Endodermal cell (in vitro differentiated cells): Measurements from ENCODE around the gene CSDE1. TPM values are rescaled to one million over a fixed set of nuclear protein-coding genes. Genes with fewer than 3 reads are reported as not detected.

ENCODE experiments used
- DNase-seq: peaks from one replicate; pipeline ENCODE4 v3.0.0-alpha.2; 2017
- H3K27ac ChIP-seq: 2 replicates; pipeline ENCODE4 v1.5.1; 2013; ENCODE audit warnings: mild to moderate bottlenecking, low read depth, low read length, moderate library complexity
- H3K27me3 ChIP-seq: 2 replicates; pipeline ENCODE4 v1.6.1; 2013; ENCODE audit warnings: mild to moderate bottlenecking, low read length, moderate library complexity; ENCODE audit not compliant: insufficient read depth, control insufficient read depth, poor library complexity, severe bottlenecking
- H3K36me3 ChIP-seq: 2 replicates; pipeline ENCODE4 v1.7.0; 2013; ENCODE audit warnings: mild to moderate bottlenecking, low read length, moderate library complexity; ENCODE audit not compliant: control insufficient read depth, insufficient read depth
- H3K4me1 ChIP-seq: one replicate; pipeline ENCODE4 v1.7.0; 2013; ENCODE audit warnings: low read length; ENCODE audit not compliant: control insufficient read depth, insufficient read depth
- H3K4me3 ChIP-seq: 2 replicates; pipeline ENCODE4 v1.5.1; 2013; ENCODE audit warnings: mild to moderate bottlenecking, low read length, moderate library complexity
- H3K9ac ChIP-seq: 2 replicates; pipeline ENCODE4 v1.6.1; 2013; ENCODE audit warnings: mild to moderate bottlenecking, low read length, moderate library complexity; ENCODE audit not compliant: poor library complexity, severe bottlenecking; ENCODE audit errors: extremely low read depth
- H3K9me3 ChIP-seq: 2 replicates; pipeline ENCODE4 v1.6.1; 2013; ENCODE audit warnings: mild to moderate bottlenecking, low read length, moderate library complexity; ENCODE audit not compliant: control insufficient read depth
- H3K27ac Mint-ChIP-seq: 2 replicates; pipeline ENCODE4 v1.8.0; 2020; ENCODE audit warnings: mixed read lengths
- H3K27me3 Mint-ChIP-seq: 2 replicates; pipeline ENCODE4 v1.8.0; 2021; ENCODE audit warnings: mild to moderate bottlenecking, mixed read lengths; ENCODE audit not compliant: insufficient read depth
- H3K36me3 Mint-ChIP-seq: 2 replicates; pipeline ENCODE4 v1.8.0; 2020; ENCODE audit warnings: low read depth, mixed read lengths
- H3K4me1 Mint-ChIP-seq: 2 replicates; pipeline ENCODE4 v1.8.0; 2020; ENCODE audit warnings: mixed read lengths
- H3K4me3 Mint-ChIP-seq: 2 replicates; pipeline ENCODE4 v1.8.0; 2020; ENCODE audit warnings: mild to moderate bottlenecking, moderate library complexity, mixed read lengths
- H3K9me3 Mint-ChIP-seq: 2 replicates; pipeline ENCODE4 v1.8.0; 2020; ENCODE audit warnings: mild to moderate bottlenecking, mixed read lengths
- CTCF ChIP-seq: fragments of 200-600 bp; sonication (generic); conservative IDR thresholded peaks from 2 replicates; pipeline ENCODE4 v1.5.0; 2021; ENCODE audit warnings: antibody characterized with exemption, mild to moderate bottlenecking
- WGBS, 2 experiments: methylation state at CpG; one replicate each; pipeline versions ENCODE4 v1.1.5 to v1.1.7; 2013; ENCODE audit warnings: missing lambda C conversion rate in 2 of 2, mixed read lengths in 1 of 2; ENCODE audit not compliant: insufficient coverage in 1 of 2, insufficient read length in 1 of 2; 5-methylcytosine and 5-hydroxymethylcytosine counted together
- total RNA-seq, 2 donors: library from RNA; stranded (reverse); fragmentation: NEBNext Ultra II Directional in 1 of 2; extraction: Animal tissue kit (Norgen Biotek cat#: 25700) in 1 of 2; gene quantifications; 2 replicates in 1 of 2; 3 replicates in 1 of 2; pipeline ENCODE4 v1.2.1, GENCODE V29; 2021

The CSDE1 gene
- total RNA-seq, 2 donors from 2014 or later: 491 to 517 TPM

GRCh38 chr1:114771992-114772391, 14.2 kb upstream of the CSDE1 start:
- Mint-ChIP-seq H3K9me3 (no peaks in the 10 kb centered on the region), H3K27ac (no peak overlapping the region), H3K27me3 (no peaks in the 10 kb centered on the region), H3K36me3 (peaks cover 27% of the 10 kb centered on the region), H3K4me1 (no peaks in the 10 kb centered on the region), H3K4me3 (no peak overlapping the region)
- no peak overlapping the region for H3K27ac ChIP-seq
- no peaks in the 10 kb centered on the region for H3K9me3 ChIP-seq
- 100% methylated on average over 1 of the region's 1 CpG; no CpG with 5 or more reads in 1 of the 2 experiments for WGBS, 2 experiments
- peaks cover 67% of the 10 kb centered on the region for H3K36me3 ChIP-seq
- no peak overlapping the region for H3K9ac ChIP-seq
- no peak for DNase-seq
- no peak for TF ChIP-seq CTCF
- H3K4me1 ChIP-seq: no peaks in the 10 kb centered on the region
- H3K27me3 ChIP-seq: no peaks in the 10 kb centered on the region
- no peak overlapping the region for H3K4me3 ChIP-seq

GRCh38 chr1:114770989-114771388, 13.2 kb upstream of the CSDE1 start:
- no peaks in the 10 kb centered on the region for H3K9me3 ChIP-seq
- H3K36me3 ChIP-seq: peaks cover 59% of the 10 kb centered on the region
- no peaks in the 10 kb centered on the region for H3K4me1 Mint-ChIP-seq
- H3K4me3 ChIP-seq: no peak overlapping the region
- no peak overlapping the region for H3K4me3 Mint-ChIP-seq
- H3K9ac ChIP-seq: no peak overlapping the region
- no peaks in the 10 kb centered on the region for H3K4me1 ChIP-seq
- TF ChIP-seq CTCF: no peak
- peaks cover 17% of the 10 kb centered on the region for H3K36me3 Mint-ChIP-seq
- H3K9me3 Mint-ChIP-seq: no peaks in the 10 kb centered on the region
- H3K27me3 ChIP-seq: no peaks in the 10 kb centered on the region
- no peak overlapping the region for H3K27ac Mint-ChIP-seq
- 91 to 100% methylated on average over 1 of the region's 1 CpG for WGBS, 2 experiments
- no peak overlapping the region for H3K27ac ChIP-seq
- no peaks in the 10 kb centered on the region for H3K27me3 Mint-ChIP-seq
- no peak for DNase-seq

GRCh38 chr1:114764689-114765088, 6.9 kb upstream of the CSDE1 start:
- Histone ChIP-seq H3K9me3 (no peaks in the 10 kb centered on the region), H3K4me1 (no peaks in the 10 kb centered on the region), H3K36me3 (peaks cover 10% of the 10 kb centered on the region), H3K27me3 (no peaks in the 10 kb centered on the region), H3K4me3 (no peak overlapping the region), H3K9ac (no peak overlapping the region), H3K27ac (no peak overlapping the region)
- no peaks in the 10 kb centered on the region for H3K4me1 Mint-ChIP-seq
- no peaks in the 10 kb centered on the region for H3K36me3 Mint-ChIP-seq
- H3K9me3 Mint-ChIP-seq: peaks cover 6% of the 10 kb centered on the region
- H3K4me3 Mint-ChIP-seq: no peak overlapping the region
- no peak overlapping the region for H3K27ac Mint-ChIP-seq
- TF ChIP-seq CTCF: peak; percentile 53
- no peak for DNase-seq
- peaks cover 5% of the 10 kb centered on the region for H3K27me3 Mint-ChIP-seq
- WGBS, 2 experiments: 83 to 88% methylated on average over 3 to 4 of the region's 4 CpGs
